ENCODE results near the gene GUCY2C. TPM values are rescaled to one million over a fixed set of nuclear protein-coding genes. Genes with fewer than 3 reads are reported as not detected.

Gene GUCY2C
- total and polyA plus RNA-seq, 2 donors (not counting 3 experiments of a cell fraction or from before 2014, with no cell fraction given), result not detected

GRCh38 chr12:14681190-14681589 lies 15.2 kb downstream of the GUCY2C start:
- FAIRE-seq (no peak), DNase-seq (ENCODE audit: low read depth, low spot score) (no peak)
- Histone ChIP-seq H2AFZ (ENCODE audit: low read depth, low read length) (no peak overlapping the region), H3K27me3 (ENCODE audit: control insufficient read depth in 2 of 2, insufficient read depth in 2 of 2, low read length in 2 of 2) (no peaks in the 10 kb centered on the region), H3K36me3 (ENCODE audit: control insufficient read depth in 2 of 2, extremely low read depth in 1 of 2, insufficient read depth in 2 of 2, low read length in 2 of 2) (no peaks in the 10 kb centered on the region), H3K9me1 (replicated peaks; ENCODE audit: control insufficient read depth, extremely low read depth, insufficient read depth, low read length) (no peaks in the 10 kb centered on the region), H3K4me1 (ENCODE audit: control insufficient read depth, extremely low read depth, insufficient read depth, low read length) (no peaks in the 10 kb centered on the region), H3K79me2 (ENCODE audit: control insufficient read depth, insufficient read depth, low read length) (no peaks in the 10 kb centered on the region), H3K4me3 (replicated peaks in 1 of 3; ENCODE audit: insufficient read depth in 1 of 3, low read depth in 1 of 3, low read length in 3 of 3) (no peak overlapping the region), H3K9ac (replicated peaks; ENCODE audit: extremely low read depth, insufficient read depth, low read length) (no peak overlapping the region), H3K9me3 (replicated peaks; ENCODE audit: control insufficient read depth, insufficient read depth, low read length) (no peaks in the 10 kb centered on the region), H3K27ac (ENCODE audit: insufficient read depth, low read depth, low read length) (no peak overlapping the region), H3K4me2 (ENCODE audit: insufficient read depth, low read length) (no peak overlapping the region), H4K20me1 (replicated peaks; ENCODE audit: control insufficient read depth, extremely low read depth, insufficient read depth, low read length) (no peaks in the 10 kb centered on the region)
- ChIA-PET CTCF (no interaction called here), POLR2A (no interaction called here)
- no TSS peak for BruUV-seq (replicated peaks)
- TF ChIP-seq POLR2AphosphoS5 (IDR thresholded peaks at IDR 0.05; ENCODE audit: insufficient read depth, low read depth, low read length), result no peak
- no peak for TF ChIP-seq POLR2A (IDR thresholded peaks at IDR 0.05; ENCODE audit: low read depth, low read length)
- intact Hi-C loops (cut with micrococcal nuclease), result no loop called here
- dilution Hi-C loops (cut with MboI; ENCODE audit: extremely low pct_ligation_motif_present, low sequenced_read_pairs), result no loop called here

DNA sequence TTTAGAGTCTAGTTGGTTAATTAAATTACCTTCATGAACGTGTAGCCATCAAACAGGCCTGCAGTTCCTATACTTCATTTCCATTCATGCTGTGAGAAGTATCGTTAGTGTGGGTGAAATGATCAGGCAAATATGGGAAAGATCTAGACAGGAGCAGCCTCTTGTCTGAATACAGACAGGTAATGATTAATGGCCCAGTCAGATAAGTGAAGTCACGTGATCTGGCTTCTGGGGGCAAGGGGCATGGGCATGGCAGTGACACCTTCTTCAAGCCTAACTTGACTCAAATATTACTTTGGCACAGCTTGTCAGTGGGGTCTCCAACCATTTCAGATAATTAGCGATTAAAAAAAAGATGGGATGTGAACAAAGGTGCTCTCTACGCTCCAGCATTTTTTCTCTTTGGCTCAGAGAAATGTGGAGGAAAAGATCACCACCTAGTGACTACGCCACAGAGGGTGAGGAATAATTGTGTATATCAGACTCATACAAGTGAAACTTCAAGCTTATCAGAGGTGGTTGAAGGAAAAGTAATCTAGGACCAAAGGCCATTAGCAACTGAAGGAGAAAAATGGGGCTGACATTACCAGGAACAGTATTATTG lies 17.8 kb downstream of the GUCY2C start:
- H4K20me1 ChIP-seq (replicated peaks; ENCODE audit: control insufficient read depth, extremely low read depth, insufficient read depth, low read length), result no peaks in the 10 kb centered on the region
- H3K4me2 ChIP-seq (ENCODE audit: insufficient read depth, low read length), result no peak overlapping the region
- H3K36me3 ChIP-seq (ENCODE audit: control insufficient read depth in 2 of 2, extremely low read depth in 1 of 2, insufficient read depth in 2 of 2, low read length in 2 of 2), result no peaks in the 10 kb centered on the region
- H2AFZ ChIP-seq (ENCODE audit: low read depth, low read length), result no peak overlapping the region
- no peaks in the 10 kb centered on the region for H3K79me2 ChIP-seq (ENCODE audit: control insufficient read depth, insufficient read depth, low read length)
- intact Hi-C loops (cut with micrococcal nuclease), result no loop called here
- no peak overlapping the region for H3K4me3 ChIP-seq (replicated peaks in 1 of 3; ENCODE audit: insufficient read depth in 1 of 3, low read depth in 1 of 3, low read length in 3 of 3)
- FAIRE-seq, result no peak
- H3K9me1 ChIP-seq (replicated peaks; ENCODE audit: control insufficient read depth, extremely low read depth, insufficient read depth, low read length), result no peaks in the 10 kb centered on the region
- TF ChIP-seq FOS (IDR thresholded peaks at IDR 0.05; ENCODE audit: borderline replicate concordance, insufficient read depth, low read length) (no peak), MAX (IDR thresholded peaks at IDR 0.05; ENCODE audit: insufficient read depth, insufficient read length) (no peak), POLR2AphosphoS5 (IDR thresholded peaks at IDR 0.05; ENCODE audit: insufficient read depth, low read depth, low read length) (no peak), POLR2A (IDR thresholded peaks at IDR 0.05; ENCODE audit: low read depth, low read length) (no peak), EZH2 (IDR thresholded peaks at IDR 0.05; ENCODE audit: borderline replicate concordance, low read depth, low read length, severe bottlenecking) (no peak)
- TF ChIP-seq, protein P1, sequence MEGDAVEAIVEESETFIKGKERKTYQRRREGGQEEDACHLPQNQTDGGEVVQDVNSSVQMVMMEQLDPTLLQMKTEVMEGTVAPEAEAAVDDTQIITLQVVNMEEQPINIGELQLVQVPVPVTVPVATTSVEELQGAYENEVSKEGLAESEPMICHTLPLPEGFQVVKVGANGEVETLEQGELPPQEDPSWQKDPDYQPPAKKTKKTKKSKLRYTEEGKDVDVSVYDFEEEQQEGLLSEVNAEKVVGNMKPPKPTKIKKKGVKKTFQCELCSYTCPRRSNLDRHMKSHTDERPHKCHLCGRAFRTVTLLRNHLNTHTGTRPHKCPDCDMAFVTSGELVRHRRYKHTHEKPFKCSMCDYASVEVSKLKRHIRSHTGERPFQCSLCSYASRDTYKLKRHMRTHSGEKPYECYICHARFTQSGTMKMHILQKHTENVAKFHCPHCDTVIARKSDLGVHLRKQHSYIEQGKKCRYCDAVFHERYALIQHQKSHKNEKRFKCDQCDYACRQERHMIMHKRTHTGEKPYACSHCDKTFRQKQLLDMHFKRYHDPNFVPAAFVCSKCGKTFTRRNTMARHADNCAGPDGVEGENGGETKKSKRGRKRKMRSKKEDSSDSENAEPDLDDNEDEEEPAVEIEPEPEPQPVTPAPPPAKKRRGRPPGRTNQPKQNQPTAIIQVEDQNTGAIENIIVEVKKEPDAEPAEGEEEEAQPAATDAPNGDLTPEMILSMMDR (IDR thresholded peaks at IDR 0.05; ENCODE audit: extremely low read depth in 1 of 2, insufficient read depth in 1 of 2, low read depth in 1 of 2, low read length in 2 of 2), result no peak
- no TSS peak for BruUV-seq (replicated peaks)
- dilution Hi-C loops (cut with MboI; ENCODE audit: extremely low pct_ligation_motif_present, low sequenced_read_pairs), result no loop called here
- H3K9me3 ChIP-seq (replicated peaks; ENCODE audit: control insufficient read depth, insufficient read depth, low read length), result no peaks in the 10 kb centered on the region
- no peak for DNase-seq (ENCODE audit: low read depth, low spot score)
- no peak overlapping the region for H3K9ac ChIP-seq (replicated peaks; ENCODE audit: extremely low read depth, insufficient read depth, low read length)
- H3K27me3 ChIP-seq (ENCODE audit: control insufficient read depth in 2 of 2, insufficient read depth in 2 of 2, low read length in 2 of 2), result peaks cover 0 to 2% of the 10 kb centered on the region in 2 experiments
- POLR2A ChIA-PET, result no interaction called here
- H3K27ac ChIP-seq (ENCODE audit: insufficient read depth, low read depth, low read length), result no peak overlapping the region
- CTCF ChIA-PET, result interaction anchor here (1.7 to 1.8 kb wide), 2 partner anchors 14 to 440 kb away, joined by 5 read pairs; no protein-coding TSS in a partner anchor
- H3K4me1 ChIP-seq (ENCODE audit: control insufficient read depth, extremely low read depth, insufficient read depth, low read length), result no peaks in the 10 kb centered on the region

All from endothelial cell of umbilical vein (primary cell).